ENCODE results near the gene NRAP. TPM values are rescaled to one million over a fixed set of nuclear protein-coding genes. Genes with fewer than 3 reads are reported as not detected.

Gene NRAP
- total RNA-seq, 1 experiment from 2014 or later = 0.05 TPM

DNA sequence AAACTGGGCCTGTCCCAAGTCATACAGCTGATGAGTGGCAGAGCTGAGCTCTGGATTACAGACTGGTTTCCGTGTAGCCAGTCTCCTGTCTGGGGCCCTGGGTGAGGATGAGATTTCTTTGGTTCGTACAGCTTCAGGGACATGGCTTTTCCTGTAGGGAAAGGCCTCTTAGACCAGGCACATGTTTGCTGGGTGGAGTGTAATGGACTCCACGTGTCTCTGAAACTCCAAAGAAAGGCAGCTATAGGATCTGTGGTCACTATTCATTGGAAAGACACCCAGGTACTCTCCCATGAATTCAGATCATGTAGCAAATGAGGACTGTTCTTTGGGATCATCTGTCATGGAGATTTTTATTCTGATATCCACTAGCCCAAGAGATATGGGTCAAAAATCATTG lies 108.6 kb downstream of the NRAP start:
- peak overlapping the region; percentile 65 for H3K4me3 Mint-ChIP-seq (ENCODE audit: unreplicated experiment)
- TF ChIP-seq, protein P1, sequence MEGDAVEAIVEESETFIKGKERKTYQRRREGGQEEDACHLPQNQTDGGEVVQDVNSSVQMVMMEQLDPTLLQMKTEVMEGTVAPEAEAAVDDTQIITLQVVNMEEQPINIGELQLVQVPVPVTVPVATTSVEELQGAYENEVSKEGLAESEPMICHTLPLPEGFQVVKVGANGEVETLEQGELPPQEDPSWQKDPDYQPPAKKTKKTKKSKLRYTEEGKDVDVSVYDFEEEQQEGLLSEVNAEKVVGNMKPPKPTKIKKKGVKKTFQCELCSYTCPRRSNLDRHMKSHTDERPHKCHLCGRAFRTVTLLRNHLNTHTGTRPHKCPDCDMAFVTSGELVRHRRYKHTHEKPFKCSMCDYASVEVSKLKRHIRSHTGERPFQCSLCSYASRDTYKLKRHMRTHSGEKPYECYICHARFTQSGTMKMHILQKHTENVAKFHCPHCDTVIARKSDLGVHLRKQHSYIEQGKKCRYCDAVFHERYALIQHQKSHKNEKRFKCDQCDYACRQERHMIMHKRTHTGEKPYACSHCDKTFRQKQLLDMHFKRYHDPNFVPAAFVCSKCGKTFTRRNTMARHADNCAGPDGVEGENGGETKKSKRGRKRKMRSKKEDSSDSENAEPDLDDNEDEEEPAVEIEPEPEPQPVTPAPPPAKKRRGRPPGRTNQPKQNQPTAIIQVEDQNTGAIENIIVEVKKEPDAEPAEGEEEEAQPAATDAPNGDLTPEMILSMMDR (IDR thresholded peaks at IDR 0.05; ENCODE audit: insufficient read depth in 1 of 2, low read depth in 1 of 2, low read length in 1 of 2, severe bottlenecking in 1 of 2, unreplicated experiment in 1 of 2) = no peak
- Histone ChIP-seq H3K4me1 (peaks cover 84% of the 10 kb centered on the region), H3K27me3 (replicated peaks; ENCODE audit: control insufficient read depth, insufficient read depth, low read length) (no peaks in the 10 kb centered on the region), H3K36me3 (ENCODE audit: control insufficient read depth, insufficient read depth, low read length) (no peaks in the 10 kb centered on the region; the same call in 1 of the 2 replicates), H3K4me3 (ENCODE audit: low read depth, low read length) (no peak overlapping the region), H3K9me3 (no peaks in the 10 kb centered on the region)
- H3K27ac Mint-ChIP-seq (ENCODE audit: unreplicated experiment) = peak overlapping the region; percentile 99
- peaks cover 62% of the 10 kb centered on the region for H3K4me1 Mint-ChIP-seq (ENCODE audit: low read depth, unreplicated experiment)
- peaks cover 10% of the 10 kb centered on the region for H3K9me3 Mint-ChIP-seq (ENCODE audit: unreplicated experiment)
- ChIA-PET POLR2A (no interaction called here), CTCF (interaction anchor here (0.7 to 1.1 kb wide), 5 partner anchors 8 to 556 kb away, joined by 3 read pairs; no protein-coding TSS in a partner anchor)
- peaks cover 4% of the 10 kb centered on the region for H3K36me3 Mint-ChIP-seq (ENCODE audit: insufficient read depth, unreplicated experiment)
- intact Hi-C loops (cut with micrococcal nuclease; ENCODE audit: unreplicated experiment) = loop anchor here (1.0 kb wide), 1 partner anchor 14 kb away; no protein-coding TSS in a partner anchor
- TSS peak; percentile 68 for BruUV-seq (replicated peaks)
- no peaks in the 10 kb centered on the region for H3K27me3 Mint-ChIP-seq (ENCODE audit: insufficient read depth, unreplicated experiment)
- DNase-seq = no peak

DNA sequence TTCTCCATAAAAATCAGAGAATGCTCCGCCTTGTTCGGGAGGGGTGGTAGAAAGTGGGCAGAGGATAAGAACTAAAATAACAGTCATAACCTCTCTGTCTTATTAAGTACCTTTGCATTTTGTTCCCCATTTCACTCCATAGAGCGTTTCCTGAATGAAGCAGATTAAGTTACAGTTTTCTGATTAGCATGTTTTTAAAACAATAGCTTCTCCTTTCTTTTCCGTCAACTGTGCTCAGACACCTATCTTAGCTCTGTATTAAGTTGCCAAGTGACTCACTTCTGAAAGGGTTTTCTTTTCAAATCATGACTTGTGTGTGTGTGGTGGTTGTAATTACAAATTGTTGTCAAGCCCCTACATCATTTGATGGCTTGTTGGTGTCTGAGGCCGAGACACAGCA lies 109.6 kb downstream of the NRAP start:
- intact Hi-C loops (cut with micrococcal nuclease; ENCODE audit: unreplicated experiment) = no loop called here
- Mint-ChIP-seq H3K4me1 (ENCODE audit: low read depth, unreplicated experiment) (peaks cover 58% of the 10 kb centered on the region), H3K27ac (ENCODE audit: unreplicated experiment) (peak overlapping the region; percentile 99), H3K9me3 (ENCODE audit: unreplicated experiment) (peaks cover 10% of the 10 kb centered on the region), H3K27me3 (ENCODE audit: insufficient read depth, unreplicated experiment) (no peaks in the 10 kb centered on the region), H3K4me3 (ENCODE audit: unreplicated experiment) (peak overlapping the region; percentile 60), H3K36me3 (ENCODE audit: insufficient read depth, unreplicated experiment) (no peaks in the 10 kb centered on the region)
- Histone ChIP-seq H3K36me3 (ENCODE audit: control insufficient read depth, insufficient read depth, low read length) (no peaks in the 10 kb centered on the region), H3K9me3 (no peaks in the 10 kb centered on the region), H3K4me1 (peaks cover 81% of the 10 kb centered on the region), H3K4me3 (ENCODE audit: low read depth, low read length) (no peak overlapping the region), H3K27me3 (replicated peaks; ENCODE audit: control insufficient read depth, insufficient read depth, low read length) (no peaks in the 10 kb centered on the region)
- TF ChIP-seq, protein P1 (IDR thresholded peaks at IDR 0.05; ENCODE audit: insufficient read depth in 1 of 2, low read depth in 1 of 2, low read length in 1 of 2, severe bottlenecking in 1 of 2, unreplicated experiment in 1 of 2) = no peak
- no peak for DNase-seq
- BruUV-seq (replicated peaks) = no TSS peak
- POLR2A ChIA-PET = interaction anchor here (0.6 to 1.0 kb wide), 2 partner anchors 15 to 597 kb away, joined by 3 to 6 read pairs; no protein-coding TSS in a partner anchor
- CTCF ChIA-PET = interaction anchor here (1.0 to 1.1 kb wide), 2 partner anchors 23 to 557 kb away, joined by 3 read pairs; no protein-coding TSS in a partner anchor

DNA sequence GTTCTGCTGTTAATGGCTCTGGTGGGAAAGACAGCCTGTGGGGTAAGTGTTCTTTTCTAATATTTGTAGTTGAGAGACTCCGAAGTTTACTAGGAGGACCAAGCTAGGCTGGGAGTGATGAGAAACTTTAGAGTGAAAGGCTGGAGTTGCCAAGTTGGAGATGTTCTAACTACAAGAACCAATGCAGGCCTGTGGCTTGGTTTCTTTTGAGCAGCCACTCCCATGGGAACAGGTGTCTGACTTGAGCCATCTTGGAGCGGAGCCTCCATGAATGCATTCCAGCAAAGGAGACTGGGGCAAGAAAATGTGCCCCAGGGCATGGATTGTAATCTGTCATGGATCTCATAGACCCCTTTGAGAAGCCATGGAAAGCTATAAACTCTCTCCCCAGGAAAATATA lies 110.7 kb downstream of the NRAP start:
- H3K4me1 ChIP-seq = peaks cover 73% of the 10 kb centered on the region
- ChIA-PET CTCF (interaction anchor here (1.8 kb wide), 1 partner anchor 9 kb away, joined by 5 read pairs; no protein-coding TSS in a partner anchor), POLR2A (no interaction called here)
- BruUV-seq (replicated peaks) = TSS peak; percentile 48
- DNase-seq = no peak
- peak overlapping the region; percentile 99 for H3K27ac Mint-ChIP-seq (ENCODE audit: unreplicated experiment)
- H3K36me3 ChIP-seq (ENCODE audit: control insufficient read depth, insufficient read depth, low read length) = no peaks in the 10 kb centered on the region
- H3K4me3 ChIP-seq (ENCODE audit: low read depth, low read length) = peak overlapping the region; percentile 2
- intact Hi-C loops (cut with micrococcal nuclease; ENCODE audit: unreplicated experiment) = no loop called here
- H3K4me3 Mint-ChIP-seq (ENCODE audit: unreplicated experiment) = peak overlapping the region; percentile 60
- peaks cover 10% of the 10 kb centered on the region for H3K9me3 Mint-ChIP-seq (ENCODE audit: unreplicated experiment)
- no peaks in the 10 kb centered on the region for H3K27me3 Mint-ChIP-seq (ENCODE audit: insufficient read depth, unreplicated experiment)
- no peaks in the 10 kb centered on the region for H3K36me3 Mint-ChIP-seq (ENCODE audit: insufficient read depth, unreplicated experiment)
- no peaks in the 10 kb centered on the region for H3K27me3 ChIP-seq (replicated peaks; ENCODE audit: control insufficient read depth, insufficient read depth, low read length)
- TF ChIP-seq, protein P1 (IDR thresholded peaks at IDR 0.05; ENCODE audit: insufficient read depth in 1 of 2, low read depth in 1 of 2, low read length in 1 of 2, severe bottlenecking in 1 of 2, unreplicated experiment in 1 of 2) = no peak
- H3K9me3 ChIP-seq = no peaks in the 10 kb centered on the region
- peaks cover 58% of the 10 kb centered on the region for H3K4me1 Mint-ChIP-seq (ENCODE audit: low read depth, unreplicated experiment)

Data from Caco-2 (cell line).